Daoy (cell line): ENCODE data around the gene KLF7. TPM values are rescaled to one million over a fixed set of nuclear protein-coding genes. Genes with fewer than 3 reads are reported as not detected.
"Not testable (repeated sequence)": the region's sequence is repeated elsewhere in the genome, so short reads cannot be mapped to it uniquely, and the experiment has no call there.

Source experiments
- DNase-seq: peaks from one replicate; pipeline ENCODE4 v3.0.0-alpha.2; 2015; ENCODE audit warnings: low read depth
- total RNA-seq: library from RNA; depleted of rRNA; stranded (reverse); fragments of >200 nt; shearing (Covaris generic); gene quantifications from 2 replicates; pipeline ENCODE4 v1.2.3, GENCODE V29; 2014

Gene KLF7
- total RNA-seq, 1 experiment from 2014 or later, result 10.7 TPM

GRCh38 chr2:207066166-207066565 is 99.6 kb downstream of the KLF7 start:
- DNase-seq, result no peak

GRCh38 chr2:207064128-207064690 is 101.5 kb downstream of the KLF7 start:
- DNase-seq, result no peak

GRCh38 chr2:207061181-207061580 is 104.6 kb downstream of the KLF7 start:
- no peak for DNase-seq

GRCh38 chr2:207055257-207055656 is 110.5 kb downstream of the KLF7 start:
- no peak for DNase-seq

GRCh38 chr2:207054521-207054920 is 111.2 kb downstream of the KLF7 start:
- no peak for DNase-seq

- no peak for DNase-seq
Observed at GRCh38 chr2:207051385-207051965, 114.3 kb downstream of the KLF7 start.

- DNase-seq, result no peak
Observed at GRCh38 chr2:207049122-207049521, 116.6 kb downstream of the KLF7 start.

GRCh38 chr2:207048416-207048815 is 117.3 kb downstream of the KLF7 start:
- no peak for DNase-seq

GRCh38 chr2:207046724-207047123 is 119.0 kb downstream of the KLF7 start:
- no peak for DNase-seq

- DNase-seq, result no peak
Observed at GRCh38 chr2:207045531-207045930, 120.2 kb downstream of the KLF7 start.

GRCh38 chr2:207044379-207045362 is 121.1 kb downstream of the KLF7 start:
- DNase-seq, result no peak

GRCh38 chr2:207042841-207043240 is 122.9 kb downstream of the KLF7 start:
- no peak for DNase-seq

- DNase-seq, result no peak
Observed at GRCh38 chr2:207041786-207042554, 123.8 kb downstream of the KLF7 start.

- no peak for DNase-seq
Observed at GRCh38 chr2:207041279-207041678, 124.5 kb downstream of the KLF7 start.

- no peak for DNase-seq
Observed at GRCh38 chr2:207040696-207041095, 125.1 kb downstream of the KLF7 start.

- no peak for DNase-seq
Observed at GRCh38 chr2:207039225-207039624, 126.5 kb downstream of the KLF7 start.

- no peak for DNase-seq
Observed at GRCh38 chr2:207038299-207038698, 127.4 kb downstream of the KLF7 start.

- DNase-seq, result no peak
Observed at GRCh38 chr2:207037896-207038295, 127.9 kb downstream of the KLF7 start.

GRCh38 chr2:207037023-207037422 is 128.7 kb downstream of the KLF7 start:
- not testable (repeated sequence) for DNase-seq

- DNase-seq, result no peak
Observed at GRCh38 chr2:207035875-207036274, 129.9 kb downstream of the KLF7 start.

- no peak for DNase-seq
Observed at GRCh38 chr2:207032490-207032889, 133.3 kb downstream of the KLF7 start.
